Keratinocyte (primary cell): ENCODE measurements around the gene TSPAN4. TPM values are rescaled to one million over a fixed set of nuclear protein-coding genes. Genes with fewer than 3 reads are reported as not detected.

ENCODE experiments used
- DNase-seq: peaks from one replicate; pipeline ENCODE4 v3.0.0-alpha.2; 2011; ENCODE audit warnings: low read depth, missing footprints, low spot score
- FAIRE-seq: peaks from 2 replicates; lab custom pipeline; 2011; peaks lifted over from hg19 to GRCh38; lab: Jason Lieb, UNC
- H2AFZ ChIP-seq: 2 replicates; pipeline ENCODE4 v1.6.0; 2012; ENCODE audit warnings: low read length, control low read depth, inconsistent platforms; ENCODE audit not compliant: control insufficient read depth
- H3K27ac ChIP-seq: 2 replicates; pipeline ENCODE4 v1.5.1; 2011; ENCODE audit warnings: low read length; ENCODE audit not compliant: control insufficient read depth, insufficient read depth
- H3K27me3 ChIP-seq: 3 replicates; pipeline ENCODE4 v1.6.0; 2011; ENCODE audit warnings: low read length; ENCODE audit not compliant: control insufficient read depth, insufficient read depth; ENCODE audit errors: extremely low read depth
- H3K36me3 ChIP-seq, 2 experiments: 2 replicates in 1 of 2; 3 replicates in 1 of 2; pipeline ENCODE4 v1.5.1; 2011; ENCODE audit warnings: low read length in 2 of 2, mild to moderate bottlenecking in 1 of 2; ENCODE audit not compliant: control insufficient read depth in 2 of 2, insufficient read depth in 2 of 2; ENCODE audit errors: extremely low read depth in 1 of 2
- H3K4me1 ChIP-seq: 3 replicates; pipeline ENCODE4 v1.5.1; 2011; ENCODE audit warnings: low read length; ENCODE audit not compliant: control insufficient read depth, insufficient read depth; ENCODE audit errors: extremely low read depth
- H3K4me2 ChIP-seq: 3 replicates; pipeline ENCODE4 v1.6.0; 2011; ENCODE audit warnings: low read depth, low read length; ENCODE audit not compliant: control insufficient read depth, insufficient read depth; ENCODE audit errors: extremely low read depth
- H3K4me3 ChIP-seq, 3 experiments: fragments of 200-600 bp in 1 of 3; sonication (generic) in 1 of 3; 2 replicates in 2 of 3; 3 replicates in 1 of 3; pipeline ENCODE4 v1.5.1; 2011 to 2016; ENCODE audit warnings: low read length in 3 of 3, mild to moderate bottlenecking in 3 of 3, control low read depth in 2 of 3, inconsistent platforms in 1 of 3, low read depth in 1 of 3, mixed read lengths in 1 of 3, mixed run types in 1 of 3, moderate library complexity in 1 of 3; ENCODE audit not compliant: control insufficient read depth in 2 of 3, insufficient read depth in 2 of 3; ENCODE audit errors: extremely low read depth in 1 of 3
- H3K79me2 ChIP-seq: 2 replicates; pipeline ENCODE4 v1.6.0; 2012; ENCODE audit warnings: low read length; ENCODE audit not compliant: control insufficient read depth, insufficient read depth
- H3K9ac ChIP-seq: 3 replicates; pipeline ENCODE4 v1.6.0; 2011; ENCODE audit warnings: low read length; ENCODE audit not compliant: control insufficient read depth, insufficient read depth; ENCODE audit errors: extremely low read depth
- H3K9me1 ChIP-seq: 3 replicates; pipeline ENCODE4 v1.6.0; 2011; ENCODE audit warnings: low read length; ENCODE audit not compliant: control insufficient read depth, insufficient read depth; ENCODE audit errors: extremely low read depth
- H3K9me3 ChIP-seq: 2 replicates; pipeline ENCODE4 v1.5.1; 2012; ENCODE audit warnings: low read depth, low read length; ENCODE audit not compliant: control insufficient read depth
- H4K20me1 ChIP-seq: 3 replicates; pipeline ENCODE4 v1.6.0; 2011; ENCODE audit warnings: low read length; ENCODE audit not compliant: control insufficient read depth, insufficient read depth; ENCODE audit errors: extremely low read depth
- CTCF ChIP-seq, 3 experiments: IDR thresholded peaks in 1 of 3; conservative IDR thresholded peaks in 1 of 3; optimal IDR thresholded peaks in 1 of 3; 2 replicates in 2 of 3; 3 replicates in 1 of 3; pipeline versions ENCODE3 to v1.5.1; 2011; ENCODE audit warnings: low read length in 3 of 3, mild to moderate bottlenecking in 3 of 3, moderate library complexity in 2 of 3, control low read depth in 1 of 3, inconsistent platforms in 1 of 3; ENCODE audit not compliant: insufficient read depth in 2 of 3; ENCODE audit errors: extremely low read depth in 1 of 3
- EZH2 ChIP-seq: IDR thresholded peaks from one replicate; pipeline ENCODE4 v1.6.1; 2012; ENCODE audit warnings: inconsistent platforms, mild to moderate bottlenecking, low read length, moderate library complexity
- dilution Hi-C: fragments of 300-500 bp; cut with MboI; formaldehyde crosslinking; loops from one replicate; pipeline ENCODE4 v1.7.0; 2020; ENCODE audit warnings: low sequenced_read_pairs; ENCODE audit not compliant: extremely low pct_ligation_motif_present
- polyA plus RNA-seq, 5 experiments: library from polyadenylated mRNA; depleted of rRNA in 3 of 5; stranded (reverse) in 3 of 5; stranded (forward) in 1 of 5; unstranded in 1 of 5; fragments of >200 nt; gene quantifications; 1 replicate in 1 of 5; 2 replicates in 3 of 5; 3 replicates in 1 of 5; pipeline versions ENCODE4 v1.2.1 to v1.2.3, GENCODE V29; 2011 to 2012; ENCODE audit warnings: missing spikeins in 2 of 5, low read depth in 1 of 5, low replicate concordance in 1 of 5

Gene TSPAN4
- polyA plus RNA-seq, 1 donor (not counting 4 experiments of a cell fraction or from before 2014, with no cell fraction given): 42.1 TPM

- FAIRE-seq (no peak), DNase-seq (no peak)
- H3K9ac ChIP-seq: no peak overlapping the region
- peaks cover 26% of the 10 kb centered on the region for H3K4me1 ChIP-seq
- dilution Hi-C loops: no loop called here
- H3K4me2 ChIP-seq: no peak overlapping the region
- no peaks in the 10 kb centered on the region for H3K27me3 ChIP-seq
- H3K27ac ChIP-seq: no peak overlapping the region
- no peaks in the 10 kb centered on the region for H3K9me1 ChIP-seq
- H3K4me3 ChIP-seq: no peak overlapping the region
- H2AFZ ChIP-seq: no peak overlapping the region
- no peaks in the 10 kb centered on the region for H4K20me1 ChIP-seq
- TF ChIP-seq EZH2 (no peak), CTCF (optimal IDR thresholded peaks at IDR 0.05 in 1 of 3, IDR thresholded peaks at IDR 0.05 in 1 of 3, conservative IDR thresholded peaks at IDR 0.05 in 1 of 3; ENCODE audit: extremely low read depth in 1 of 3, insufficient read depth in 2 of 3, low read length in 3 of 3) (no peak)
- no peaks in the 10 kb centered on the region for H3K9me3 ChIP-seq
- H3K36me3 ChIP-seq: peaks cover 0 to 17% of the 10 kb centered on the region in 2 experiments
- no peaks in the 10 kb centered on the region for H3K79me2 ChIP-seq
Measured at GRCh38 chr11:800473-800872, 42.2 kb upstream of the TSPAN4 start.

- Histone ChIP-seq H3K27me3 (no peaks in the 10 kb centered on the region), H3K79me2 (no peaks in the 10 kb centered on the region), H3K9me3 (no peaks in the 10 kb centered on the region), H3K4me1 (peaks cover 28% of the 10 kb centered on the region), H3K4me3 (no peak overlapping the region), H3K9me1 (no peaks in the 10 kb centered on the region), H3K36me3 (peaks cover 0 to 17% of the 10 kb centered on the region in 2 experiments), H3K9ac (no peak overlapping the region), H4K20me1 (no peaks in the 10 kb centered on the region), H3K27ac (no peak overlapping the region), H3K4me2 (no peak overlapping the region), H2AFZ (no peak overlapping the region)
- no peak for FAIRE-seq
- dilution Hi-C loops: no loop called here
- no peak for TF ChIP-seq CTCF (optimal IDR thresholded peaks at IDR 0.05 in 1 of 3, IDR thresholded peaks at IDR 0.05 in 1 of 3, conservative IDR thresholded peaks at IDR 0.05 in 1 of 3; ENCODE audit: extremely low read depth in 1 of 3, insufficient read depth in 2 of 3, low read length in 3 of 3)
- TF ChIP-seq EZH2: no peak
- DNase-seq: no peak
Measured at GRCh38 chr11:801097-801780, 41.4 kb upstream of the TSPAN4 start.
